Aorta (tissue), 5 donors: Measurements from ENCODE around the gene CHMP4A. TPM values are rescaled to one million over a fixed set of nuclear protein-coding genes. Genes with fewer than 3 reads are reported as not detected.

Source experiments
- ATAC-seq: fragments of 200-7000 bp; cut with Tn5 transposase; one replicate; pipeline ENCODE4 v1.9.1; 2022; ENCODE audit warnings: moderate library complexity; ENCODE audit not compliant: low FRiP score
- DNase-seq, 2 donors: peaks; one replicate each; pipeline ENCODE4 v3.0.0-alpha.2; 2020
- H3K27ac ChIP-seq, 2 donors: one replicate each; pipeline ENCODE4 v1.5.1; 2013; ENCODE audit warnings: low read length in 2 of 2, mild to moderate bottlenecking in 2 of 2, moderate library complexity in 2 of 2, control low read depth in 1 of 2, inconsistent platforms in 1 of 2, low read depth in 1 of 2
- H3K27me3 ChIP-seq, 2 donors: one replicate each; pipeline ENCODE4 v1.6.1; 2013; ENCODE audit warnings: control low read depth in 1 of 2, low read length in 1 of 2, mild to moderate bottlenecking in 1 of 2, moderate library complexity in 1 of 2; ENCODE audit not compliant: insufficient read depth in 2 of 2, control insufficient read depth in 1 of 2
- H3K36me3 ChIP-seq, 2 donors: one replicate each; pipeline ENCODE4 v1.6.1; 2013; ENCODE audit warnings: control low read depth in 1 of 2, low read length in 1 of 2, mild to moderate bottlenecking in 1 of 2; ENCODE audit not compliant: insufficient read depth in 2 of 2, control insufficient read depth in 1 of 2
- H3K4me1 ChIP-seq, 2 donors: one replicate each; pipeline ENCODE4 v1.6.1; 2013; ENCODE audit warnings: low read length in 2 of 2, control low read depth in 1 of 2, mild to moderate bottlenecking in 1 of 2, moderate library complexity in 1 of 2; ENCODE audit not compliant: insufficient read depth in 2 of 2, control insufficient read depth in 1 of 2
- H3K4me3 ChIP-seq, 2 donors: one replicate each; pipeline ENCODE4 v1.5.1; 2013; ENCODE audit warnings: low read length in 2 of 2, control low read depth in 1 of 2, mild to moderate bottlenecking in 1 of 2
- H3K9me3 ChIP-seq: one replicate; pipeline ENCODE4 v1.6.1; 2013; ENCODE audit warnings: mild to moderate bottlenecking, low read length; ENCODE audit not compliant: control insufficient read depth
- WGBS, 2 donors: extraction: QIAGEN DNeasy Blood & Tissue Kit; methylation state at CpG; one replicate each; pipeline ENCODE4 v1.1.7; 2013; 5-methylcytosine and 5-hydroxymethylcytosine counted together
- intact Hi-C, 2 donors: fragments of 100-400 bp; cut with DNase I; formaldehyde crosslinking; loops; one replicate each; pipeline versions ENCODE4 v1.14.2 to v1.15.0; 2022
- polyA plus RNA-seq, 2 donors: library from polyadenylated mRNA; stranded (reverse); fragments of 200-250 nt; gene quantifications; one replicate each; pipeline ENCODE4 v1.2.3, GENCODE V29; 2013
- total RNA-seq, 2 donors: library from RNA; stranded (reverse); fragmentation: NEBNext Ultra II Directional; extraction: Animal tissue kit (Norgen Biotek cat#: 25700); gene quantifications; one replicate each; pipeline ENCODE4 v1.2.1, GENCODE V29; 2021
- donor health status: healthy with polysubstance abuse.
- donor health status: Bipolar disorder and iron deficiency.
- donor health status: DM: no; HTN: no; CAD: no.
- donor health status: DM: no; HTN: no; CAD: no.
- donor health status: DM: yes; HTN: yes; CAD: no.

CHMP4A gene
- total and polyA plus RNA-seq, 4 donors: 38.3 to 179 (median 88.1) TPM

DNA sequence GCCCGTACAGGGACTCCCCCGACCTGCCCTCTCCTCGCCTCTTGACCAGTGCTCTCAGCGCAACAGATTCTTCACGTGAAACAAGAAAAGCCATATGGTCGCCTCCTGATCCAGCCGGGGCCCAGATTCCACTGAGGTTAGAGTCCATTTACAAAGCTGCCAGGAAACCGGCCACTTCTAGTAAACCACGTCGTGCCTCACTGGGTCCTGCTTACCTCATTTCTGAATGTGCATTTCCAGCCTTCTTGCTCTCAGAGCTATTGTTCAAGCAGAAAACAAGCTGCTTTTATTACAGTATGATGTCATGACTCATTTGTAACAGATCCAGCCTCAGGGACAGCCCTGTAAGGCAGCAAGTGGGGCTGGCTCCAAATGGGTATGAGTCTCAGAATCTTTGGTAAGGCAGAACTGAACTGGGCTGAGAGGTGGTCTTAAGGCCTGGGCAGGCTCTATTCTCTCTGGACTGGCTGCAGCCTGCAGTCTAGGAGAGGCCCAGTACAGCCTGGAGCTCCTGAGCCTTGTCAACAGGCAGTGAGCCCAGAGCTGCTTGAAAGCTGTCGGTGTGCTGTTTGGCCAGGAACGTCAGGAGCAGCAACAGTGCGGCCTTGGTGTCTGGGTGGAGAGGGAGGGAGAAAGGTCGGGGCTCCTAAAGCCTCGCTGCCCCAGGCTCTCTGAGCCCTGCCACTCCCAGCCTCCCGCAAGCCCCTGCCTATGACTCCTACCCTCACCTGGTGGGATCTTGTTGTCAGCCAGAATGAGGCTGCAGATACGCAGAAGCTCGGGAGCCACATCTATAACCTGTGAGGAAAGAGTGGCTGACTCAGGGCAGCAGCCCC is 33.1 kb downstream of the CHMP4A start:
- Histone ChIP-seq H3K36me3 (no peaks in the 10 kb centered on the region), H3K27ac (peak overlapping the region in 1 of 2 donors; percentile 11), H3K27me3 (no peaks in the 10 kb centered on the region), H3K4me3 (no peak overlapping the region), H3K9me3 (no peaks in the 10 kb centered on the region), H3K4me1 (no peaks in the 10 kb centered on the region)
- peak; percentile 65 for ATAC-seq
- intact Hi-C loops: no loop called here
- 57 to 69% methylated on average over 18 of the region's 18 CpGs for WGBS, 2 donors
- peak in 1 of 2 donors; percentile 63 for DNase-seq

DNA sequence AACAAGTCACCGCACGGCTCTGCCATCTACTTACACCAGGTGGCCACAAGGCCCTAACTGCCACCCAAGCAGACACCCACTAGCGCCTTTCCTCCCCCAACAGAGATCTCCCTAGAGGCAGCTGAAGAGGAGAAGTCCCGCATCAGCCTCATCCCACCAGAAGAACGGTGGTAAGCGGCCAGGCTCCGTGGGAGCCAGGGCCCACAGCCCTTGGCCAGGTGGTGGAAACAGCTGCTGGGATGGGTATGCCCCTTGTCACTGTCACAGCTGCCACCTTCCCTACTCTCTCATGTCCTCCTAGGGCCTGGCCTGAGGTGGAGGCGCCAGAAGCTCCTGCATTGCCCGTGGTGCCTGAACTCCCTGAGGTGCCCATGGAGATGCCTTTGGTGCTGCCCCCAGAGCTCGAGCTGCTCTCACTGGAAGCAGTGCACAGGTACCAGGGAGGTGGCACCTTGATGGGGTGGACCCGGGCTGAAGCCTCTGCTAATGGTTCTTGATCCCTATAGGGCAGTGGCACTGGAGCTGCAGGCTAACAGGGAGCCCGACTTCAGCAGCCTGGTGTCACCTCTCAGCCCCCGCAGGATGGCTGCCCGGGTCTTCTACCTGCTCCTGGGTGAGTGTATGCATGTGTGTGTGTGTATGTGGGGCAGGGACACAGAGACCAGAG is 33.9 kb downstream of the CHMP4A start:
- H3K9me3 ChIP-seq: no peaks in the 10 kb centered on the region
- no peak overlapping the region for H3K4me3 ChIP-seq
- no peak for ATAC-seq
- peak overlapping the region in 1 of 2 donors; percentile 11 for H3K27ac ChIP-seq
- H3K27me3 ChIP-seq: no peaks in the 10 kb centered on the region
- H3K4me1 ChIP-seq: no peaks in the 10 kb centered on the region
- DNase-seq: peak in 1 of 2 donors; percentile 68
- WGBS, 2 donors: 86 to 87% methylated on average over 14 of the region's 14 CpGs
- H3K36me3 ChIP-seq: no peaks in the 10 kb centered on the region
- intact Hi-C loops: no loop called here

DNA sequence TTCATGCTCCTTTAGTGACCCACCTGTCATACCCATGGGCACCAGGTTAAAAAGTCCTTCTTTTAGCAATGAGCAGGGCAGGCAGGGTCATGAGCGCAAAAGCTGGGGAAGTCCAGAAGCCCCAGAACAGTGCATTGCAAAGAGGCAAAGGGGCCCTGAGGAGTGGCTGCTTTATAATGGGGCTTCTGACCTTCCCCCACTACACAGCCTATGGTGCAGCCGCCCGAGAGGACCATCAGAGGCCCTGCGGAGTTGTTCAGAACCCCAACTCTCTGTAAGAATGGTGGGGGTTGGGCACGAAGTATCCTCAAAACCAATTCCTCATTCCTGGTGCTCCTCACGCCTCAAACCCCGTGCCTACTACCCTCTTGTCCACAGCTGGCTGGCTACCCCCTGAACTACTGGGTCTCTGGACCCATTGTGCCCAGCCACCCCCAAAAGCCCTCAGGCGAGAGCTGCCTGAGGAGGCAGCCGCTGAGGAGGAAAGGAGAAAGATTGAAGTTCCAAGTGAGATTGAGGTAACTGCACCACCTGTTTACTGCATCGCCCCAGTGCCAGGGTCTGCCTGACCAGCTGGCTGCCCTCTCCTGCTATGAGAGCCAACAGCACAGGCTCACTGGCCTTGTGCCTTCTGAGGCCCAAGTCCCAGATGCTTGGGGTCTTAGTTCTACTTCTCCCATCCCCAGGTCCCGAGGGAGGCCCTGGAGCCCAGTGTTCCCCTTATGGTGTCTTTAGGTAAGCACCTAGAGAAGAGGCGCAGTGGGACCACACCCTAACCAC is 34.7 kb downstream of the CHMP4A start:
- 91 to 93% methylated on average over 12 of the region's 12 CpGs for WGBS, 2 donors

DNA sequence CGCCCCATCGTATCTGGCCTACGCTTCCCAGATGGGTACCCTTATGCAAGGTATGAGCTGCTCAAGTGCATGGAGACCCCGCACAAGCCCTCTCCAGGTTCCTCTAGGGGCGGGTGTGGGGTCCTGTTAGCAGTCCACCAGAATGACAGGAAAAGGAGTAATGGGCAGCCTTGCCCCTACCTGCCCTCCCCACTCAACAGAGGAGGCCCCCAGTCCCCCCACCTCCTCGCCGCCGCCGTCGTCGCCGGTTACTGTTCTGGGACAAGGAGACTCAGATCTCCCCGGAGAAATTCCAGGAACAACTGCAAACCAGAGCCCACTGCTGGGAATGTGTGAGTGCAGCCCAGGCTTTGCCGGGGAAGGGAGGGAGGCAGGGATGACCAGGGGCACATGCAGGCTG is 35.4 kb downstream of the CHMP4A start:
- DNase-seq (peak in 1 of 2 donors; percentile 77), ATAC-seq (no peak)
- Histone ChIP-seq H3K9me3 (no peaks in the 10 kb centered on the region), H3K4me3 (no peak overlapping the region), H3K4me1 (no peaks in the 10 kb centered on the region), H3K27me3 (no peaks in the 10 kb centered on the region), H3K27ac (no peak overlapping the region), H3K36me3 (no peaks in the 10 kb centered on the region)
- intact Hi-C loops: no loop called here
- 91% methylated on average over 14 of the region's 14 CpGs for WGBS, 2 donors

More for the DNA sequence above, 34.7 kb downstream of the CHMP4A start:
- Histone ChIP-seq H3K27ac (no peak overlapping the region), H3K9me3 (no peaks in the 10 kb centered on the region), H3K36me3 (no peaks in the 10 kb centered on the region), H3K4me3 (no peak overlapping the region), H3K4me1 (no peaks in the 10 kb centered on the region), H3K27me3 (no peaks in the 10 kb centered on the region)
- no peak for ATAC-seq
- peak in 1 of 2 donors; percentile 69 for DNase-seq
- intact Hi-C loops: no loop called here

DNA sequence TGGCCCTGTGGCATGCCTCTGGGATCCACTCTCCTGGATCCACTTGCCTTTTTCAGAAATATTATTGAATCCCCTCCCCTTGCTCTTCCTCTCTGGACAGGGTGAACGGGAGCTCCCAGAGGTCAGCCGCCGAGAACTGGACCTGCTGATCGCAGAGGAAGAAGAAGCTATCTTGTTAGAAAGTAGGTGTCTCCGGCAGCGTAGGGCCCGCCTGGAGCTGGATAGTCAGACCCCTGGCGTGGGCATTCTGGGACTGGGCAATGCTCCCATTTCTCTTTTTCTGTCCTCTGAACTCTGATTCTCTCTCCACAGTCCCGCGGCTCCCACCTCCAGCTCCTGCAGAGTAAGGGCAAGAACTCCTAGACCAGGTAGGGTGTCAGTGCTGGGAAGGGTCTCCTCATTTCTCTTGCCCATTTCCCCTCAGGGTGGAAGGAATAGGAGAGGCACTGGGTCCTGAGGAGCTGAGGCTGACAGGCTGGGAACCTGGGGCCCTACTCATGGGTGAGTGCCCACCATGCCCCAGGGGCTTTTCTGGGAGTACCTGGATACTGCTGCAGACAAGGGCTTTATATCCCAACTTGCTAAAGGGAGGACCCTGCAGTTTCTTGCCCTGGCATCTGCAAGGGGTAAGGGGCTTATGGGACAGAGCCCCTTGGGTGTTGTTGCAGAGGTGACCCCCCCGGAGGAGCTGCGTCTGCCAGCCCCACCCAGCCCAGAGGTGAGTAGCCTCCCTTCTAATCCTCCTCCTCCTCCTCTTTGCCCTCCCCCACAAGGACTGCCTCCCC is 36.1 kb downstream of the CHMP4A start:
- H3K4me3 ChIP-seq: no peak overlapping the region
- 87 to 89% methylated on average over 12 of the region's 12 CpGs for WGBS, 2 donors
- H3K9me3 ChIP-seq: no peaks in the 10 kb centered on the region
- H3K27ac ChIP-seq: no peak overlapping the region
- DNase-seq: no peak
- H3K36me3 ChIP-seq: no peaks in the 10 kb centered on the region
- no peaks in the 10 kb centered on the region for H3K4me1 ChIP-seq
- intact Hi-C loops: no loop called here
- no peak for ATAC-seq
- H3K27me3 ChIP-seq: no peaks in the 10 kb centered on the region

DNA sequence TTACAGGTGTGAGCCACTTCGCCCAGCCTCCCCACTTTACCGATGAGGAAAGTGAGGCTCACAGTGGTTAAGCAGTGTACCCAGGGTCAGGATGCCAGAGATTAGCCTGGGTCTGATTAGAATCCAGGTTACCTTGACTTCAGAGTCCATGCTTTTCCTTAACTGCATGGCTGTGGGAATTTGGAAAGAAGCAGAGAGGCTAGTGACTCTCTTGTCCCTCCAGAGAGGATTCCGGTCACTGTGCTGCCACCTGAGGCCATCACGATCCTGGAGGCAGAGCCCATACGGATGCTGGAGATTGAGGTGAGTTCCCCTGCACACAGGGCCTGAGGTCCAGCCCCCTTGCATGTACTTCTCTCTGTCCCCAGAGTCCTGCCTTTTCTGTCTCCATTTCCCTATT is 36.7 kb downstream of the CHMP4A start:
- intact Hi-C loops: no loop called here
- no peak for ATAC-seq
- Histone ChIP-seq H3K9me3 (no peaks in the 10 kb centered on the region), H3K4me3 (no peak overlapping the region), H3K4me1 (peaks cover 0 to 2% of the 10 kb centered on the region in 2 donors), H3K27ac (no peak overlapping the region), H3K27me3 (no peaks in the 10 kb centered on the region), H3K36me3 (no peaks in the 10 kb centered on the region)
- WGBS, 2 donors: 94 to 98% methylated on average over 5 of the region's 5 CpGs
- no peak for DNase-seq

DNA sequence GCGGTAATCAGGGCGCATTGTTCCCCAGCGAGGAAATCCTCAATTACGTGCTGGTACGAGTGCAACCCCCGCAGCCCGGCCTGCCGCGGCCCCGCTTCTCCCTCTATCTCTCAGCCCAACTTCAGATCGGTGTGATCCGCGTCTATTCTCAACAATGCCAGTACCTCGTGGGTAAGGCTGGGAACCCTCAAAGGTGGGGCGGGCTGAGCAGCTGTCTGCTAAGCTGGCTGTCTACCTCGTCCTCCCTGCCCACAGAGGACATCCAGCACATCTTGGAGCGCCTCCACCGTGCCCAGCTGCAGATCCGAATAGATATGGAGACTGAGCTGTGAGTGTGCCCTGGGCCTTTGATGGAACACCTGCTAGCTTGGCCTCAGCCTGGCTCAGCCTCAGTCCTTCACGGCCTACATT is 40.4 kb downstream of the CHMP4A start:
- no peak overlapping the region for H3K27ac ChIP-seq
- peak in 1 of 2 donors; percentile 77 for DNase-seq
- WGBS, 2 donors: 76 to 85% methylated on average over 20 of the region's 20 CpGs

DNA sequence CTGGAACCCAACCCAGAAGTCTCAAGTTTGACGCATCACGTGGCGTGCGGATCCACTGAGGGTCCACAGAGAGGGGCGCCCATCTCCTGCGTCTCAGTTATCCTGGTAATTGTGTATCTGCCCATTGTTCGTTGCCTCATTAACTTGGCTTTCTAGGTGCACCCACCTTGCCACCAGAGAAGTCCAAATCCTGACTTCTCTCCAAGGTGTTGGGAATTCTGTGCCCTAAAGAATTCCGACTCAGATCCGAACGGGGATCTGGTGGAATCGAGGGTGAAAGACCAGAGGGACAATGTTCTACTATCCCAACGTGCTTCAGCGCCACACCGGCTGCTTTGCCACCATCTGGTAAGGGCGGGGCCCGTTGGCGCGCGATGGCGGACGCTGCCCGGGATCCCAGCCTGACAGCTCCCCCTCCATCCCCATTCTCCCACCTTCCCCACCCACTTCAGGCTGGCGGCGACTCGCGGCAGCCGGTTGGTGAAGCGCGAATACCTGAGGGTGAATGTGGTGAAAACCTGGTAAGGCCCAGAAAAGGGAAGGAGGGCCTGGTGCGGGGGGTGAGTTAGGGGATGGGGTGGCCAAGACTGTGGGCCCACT is 40.9 kb downstream of the CHMP4A start:
- no peak overlapping the region for H3K4me3 ChIP-seq
- 27 to 34% methylated on average over 30 of the region's 30 CpGs for WGBS, 2 donors

More for the DNA sequence above, 40.4 kb downstream of the CHMP4A start:
- Histone ChIP-seq H3K36me3 (no peaks in the 10 kb centered on the region), H3K9me3 (no peaks in the 10 kb centered on the region), H3K4me3 (no peak overlapping the region), H3K4me1 (peaks cover 0 to 2% of the 10 kb centered on the region in 2 donors), H3K27me3 (no peaks in the 10 kb centered on the region)
- intact Hi-C loops: no loop called here
- ATAC-seq: peak; percentile 4

More for the DNA sequence above, 40.9 kb downstream of the CHMP4A start:
- DNase-seq: no peak
- peak; percentile 6 for ATAC-seq
- Histone ChIP-seq H3K27me3 (no peaks in the 10 kb centered on the region), H3K9me3 (no peaks in the 10 kb centered on the region), H3K27ac (no peak overlapping the region), H3K36me3 (peaks cover 0 to 2% of the 10 kb centered on the region in 2 donors), H3K4me1 (peaks cover 0 to 2% of the 10 kb centered on the region in 2 donors)
- intact Hi-C loops: no loop called here
